ENCODE data around the gene NOL6. TPM values are rescaled to one million over a fixed set of nuclear protein-coding genes. Genes with fewer than 3 reads are reported as not detected.
A peak's percentile ranks its signal among the peaks of the same experiment; 100 is the strongest.

Gene NOL6
- total RNA-seq, 1 donor: 15.6 TPM

DNA sequence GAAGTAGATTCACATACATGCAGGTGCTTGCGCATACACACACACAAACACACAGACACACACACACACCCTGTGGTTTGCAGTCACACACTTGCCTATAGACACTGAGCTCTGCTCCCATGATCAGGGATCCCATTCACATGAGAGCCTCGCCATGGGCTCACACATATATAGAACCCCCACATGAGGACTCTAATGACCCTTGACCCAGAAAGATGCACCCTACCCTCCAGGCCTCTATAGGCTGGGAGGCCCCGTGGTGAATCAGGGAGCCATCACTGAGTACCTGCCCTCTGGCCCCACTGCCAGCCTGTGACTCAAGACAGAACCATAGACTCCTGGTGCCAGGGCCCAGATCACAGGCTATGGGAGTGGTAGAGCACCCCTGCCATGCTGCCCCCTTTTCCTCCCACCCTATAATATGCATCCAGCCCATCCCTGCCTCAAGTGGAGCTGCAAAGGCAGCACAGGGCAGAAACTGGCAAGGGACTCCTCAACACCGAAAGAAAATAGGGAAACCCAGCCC is 23.0 kb downstream of the NOL6 start:
- no peaks in the 10 kb centered on the region for H3K9me3 ChIP-seq (ENCODE audit: low read depth, low read length)
- H3K4me3 ChIP-seq (ENCODE audit: low read length): no peak overlapping the region
- H3K4me1 ChIP-seq (ENCODE audit: insufficient read depth, low read length): peaks cover 44% of the 10 kb centered on the region
- H3K27me3 ChIP-seq (ENCODE audit: insufficient read depth, low read length): peaks cover 2% of the 10 kb centered on the region

DNA sequence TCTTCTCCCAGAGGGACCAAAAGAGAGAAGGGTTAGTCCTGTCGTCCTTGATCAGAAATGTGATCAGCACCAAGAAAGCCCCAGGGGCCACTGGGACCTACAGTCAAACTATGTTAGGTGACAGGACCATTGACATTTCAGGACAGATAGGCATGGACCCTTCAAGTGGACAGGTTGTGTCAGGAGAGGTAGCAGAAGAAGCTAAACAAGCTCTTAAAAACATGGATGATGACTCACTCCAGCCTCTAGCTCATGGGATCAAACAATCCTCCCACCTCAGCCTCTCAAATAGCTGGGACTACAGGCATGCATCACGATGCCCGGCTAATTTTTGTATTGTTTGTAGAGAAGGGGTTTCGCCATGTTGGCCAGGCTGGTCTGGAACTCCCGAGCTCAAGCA is 24.0 kb downstream of the NOL6 start:
- Histone ChIP-seq H3K9me3 (ENCODE audit: low read depth, low read length) (no peaks in the 10 kb centered on the region), H3K4me1 (ENCODE audit: insufficient read depth, low read length) (peaks cover 48% of the 10 kb centered on the region), H3K4me3 (ENCODE audit: low read length) (no peak overlapping the region), H3K27me3 (ENCODE audit: insufficient read depth, low read length) (peaks cover 2% of the 10 kb centered on the region)

DNA sequence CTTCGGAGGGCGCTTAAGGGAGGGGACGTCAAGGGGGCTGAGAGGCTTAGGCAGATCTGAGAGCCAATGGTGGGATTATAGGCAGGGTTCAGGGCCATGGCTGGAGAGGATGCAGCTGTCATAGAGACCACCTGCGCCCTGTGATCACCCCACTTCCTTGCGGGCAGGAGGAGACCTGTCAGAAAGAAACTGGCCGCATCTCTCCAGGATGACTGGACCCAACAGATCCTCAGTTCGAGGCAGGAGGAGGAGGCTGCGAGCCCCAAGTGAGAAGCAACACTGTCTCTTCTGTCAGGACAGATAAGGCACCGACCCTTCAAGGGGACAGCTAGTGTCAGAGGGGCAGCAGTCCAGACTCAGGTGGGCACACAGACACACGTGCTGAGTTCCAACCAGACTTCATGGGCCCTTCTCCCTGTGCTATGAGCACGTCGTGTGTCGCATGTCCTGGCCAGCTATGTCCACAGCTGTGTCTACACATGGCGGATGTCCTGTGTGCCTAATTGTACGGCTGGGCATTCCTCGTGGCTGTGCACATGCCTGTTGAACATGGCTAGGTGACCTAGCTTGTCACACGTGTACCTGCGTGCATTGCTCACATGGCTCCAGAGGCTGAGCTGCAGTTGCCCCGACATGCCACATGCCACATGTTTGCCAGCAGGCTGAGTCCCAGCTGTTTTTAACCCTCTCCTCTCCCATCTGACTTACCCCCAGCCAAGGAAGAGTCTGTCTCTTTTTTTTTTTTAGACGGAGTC is 25.7 kb downstream of the NOL6 start:
- Histone ChIP-seq H3K4me3 (ENCODE audit: low read length) (peak overlapping the region; percentile 45), H3K4me1 (ENCODE audit: insufficient read depth, low read length) (peaks cover 35% of the 10 kb centered on the region), H3K9me3 (ENCODE audit: low read depth, low read length) (no peaks in the 10 kb centered on the region), H3K27me3 (ENCODE audit: insufficient read depth, low read length) (peaks cover 2% of the 10 kb centered on the region)

DNA sequence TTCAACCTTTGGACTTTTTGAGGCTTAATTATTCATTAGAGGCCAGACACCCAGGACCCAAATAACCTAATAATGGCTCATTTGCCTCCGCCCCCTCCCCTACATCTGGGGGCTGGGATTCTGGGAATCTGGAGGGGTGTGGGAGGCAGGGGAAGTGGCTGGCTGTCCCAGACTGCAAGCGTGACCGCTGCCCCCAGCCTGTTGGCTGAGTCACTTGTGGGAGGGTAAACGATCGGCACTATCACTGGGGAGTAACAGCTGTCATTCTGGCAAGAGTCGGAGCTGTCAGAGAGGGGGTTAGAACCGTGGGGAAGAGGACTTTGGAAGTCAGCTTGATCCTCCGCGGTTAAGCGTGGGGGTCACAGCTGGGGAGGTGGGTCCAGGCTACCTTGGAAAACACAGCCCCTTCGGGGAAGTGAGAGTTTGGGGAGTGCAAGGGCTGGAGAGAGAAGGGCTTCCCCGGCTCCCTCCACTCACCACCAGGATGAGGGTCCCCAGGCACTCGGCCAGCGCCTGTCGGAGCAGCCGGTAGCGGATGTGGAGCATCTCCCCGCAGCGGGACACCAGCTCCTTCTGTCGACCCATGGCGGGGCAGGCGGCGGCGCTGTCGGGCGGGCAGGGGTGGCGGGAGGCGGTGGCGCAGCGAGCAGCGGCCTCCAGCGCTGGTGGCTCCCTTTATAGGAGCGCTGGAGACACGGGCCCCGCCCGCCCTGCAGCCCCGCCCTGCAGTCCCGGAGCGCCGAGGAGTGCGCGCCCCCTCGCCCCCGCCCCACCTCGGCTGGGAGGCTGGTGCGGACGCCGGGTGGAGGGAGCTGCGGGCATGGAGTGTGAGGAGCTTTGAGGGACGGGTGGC is 26.6 kb downstream of the NOL6 start, which contains the start of gene AQP3:
AQP3 (minus strand) TSS at position 648 of the 853 bp plus-strand sequence; CDS start at position 585, 63 bp downstream.
- Histone ChIP-seq H3K27me3 (ENCODE audit: insufficient read depth, low read length) (peaks cover 2% of the 10 kb centered on the region), H3K9me3 (ENCODE audit: low read depth, low read length) (no peaks in the 10 kb centered on the region), H3K4me3 (ENCODE audit: low read length) (peak within 1 kb of the TSS; percentile 45), H3K4me1 (ENCODE audit: insufficient read depth, low read length) (peaks cover 34% of the 10 kb centered on the region)

DNA sequence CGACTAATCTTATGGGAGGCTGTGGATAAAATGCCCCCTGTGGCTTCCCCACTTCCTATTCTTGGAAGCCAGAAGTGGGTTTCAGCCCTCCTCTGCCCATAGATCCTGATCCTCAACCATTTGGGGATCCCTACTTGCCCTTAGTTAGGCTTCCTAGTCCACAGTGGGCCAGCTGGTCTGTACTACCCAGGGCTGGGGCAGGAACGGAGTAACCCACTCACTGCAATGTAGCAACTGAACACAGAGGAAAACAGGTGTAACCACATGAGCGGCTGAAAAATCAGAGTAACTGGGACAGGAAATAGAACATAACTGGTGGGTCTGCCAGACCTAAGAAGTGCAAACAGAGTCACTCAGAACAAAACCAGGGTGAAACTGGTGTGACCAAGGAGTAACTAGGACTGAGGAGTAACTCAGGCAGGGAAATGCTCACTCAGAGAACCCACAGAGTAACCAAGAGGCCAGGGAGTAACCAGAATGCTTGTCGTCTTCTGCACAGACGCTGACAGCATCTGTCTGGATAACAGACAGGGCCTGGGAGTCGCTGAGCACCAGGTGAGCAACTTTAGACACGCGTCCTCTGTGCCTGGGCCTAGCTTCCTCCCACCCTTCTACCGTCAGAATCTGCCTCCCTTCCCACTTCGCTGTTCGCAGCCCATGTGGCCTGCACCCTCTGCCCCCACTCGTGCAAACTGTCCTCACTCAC is 27.3 kb downstream of the NOL6 start:
- Histone ChIP-seq H3K4me3 (ENCODE audit: low read length) (peak overlapping the region; percentile 45), H3K27me3 (ENCODE audit: insufficient read depth, low read length) (peaks cover 2% of the 10 kb centered on the region), H3K9me3 (ENCODE audit: low read depth, low read length) (no peaks in the 10 kb centered on the region), H3K4me1 (ENCODE audit: insufficient read depth, low read length) (peaks cover 34% of the 10 kb centered on the region)

- H3K4me3 ChIP-seq (ENCODE audit: low read length): peak overlapping the region; percentile 45
- no peaks in the 10 kb centered on the region for H3K9me3 ChIP-seq (ENCODE audit: low read depth, low read length)
- peaks cover 34% of the 10 kb centered on the region for H3K4me1 ChIP-seq (ENCODE audit: insufficient read depth, low read length)
- peaks cover 2% of the 10 kb centered on the region for H3K27me3 ChIP-seq (ENCODE audit: insufficient read depth, low read length)
Observed at GRCh38 chr9:33445389-33446239, 28.1 kb downstream of the NOL6 start.

DNA sequence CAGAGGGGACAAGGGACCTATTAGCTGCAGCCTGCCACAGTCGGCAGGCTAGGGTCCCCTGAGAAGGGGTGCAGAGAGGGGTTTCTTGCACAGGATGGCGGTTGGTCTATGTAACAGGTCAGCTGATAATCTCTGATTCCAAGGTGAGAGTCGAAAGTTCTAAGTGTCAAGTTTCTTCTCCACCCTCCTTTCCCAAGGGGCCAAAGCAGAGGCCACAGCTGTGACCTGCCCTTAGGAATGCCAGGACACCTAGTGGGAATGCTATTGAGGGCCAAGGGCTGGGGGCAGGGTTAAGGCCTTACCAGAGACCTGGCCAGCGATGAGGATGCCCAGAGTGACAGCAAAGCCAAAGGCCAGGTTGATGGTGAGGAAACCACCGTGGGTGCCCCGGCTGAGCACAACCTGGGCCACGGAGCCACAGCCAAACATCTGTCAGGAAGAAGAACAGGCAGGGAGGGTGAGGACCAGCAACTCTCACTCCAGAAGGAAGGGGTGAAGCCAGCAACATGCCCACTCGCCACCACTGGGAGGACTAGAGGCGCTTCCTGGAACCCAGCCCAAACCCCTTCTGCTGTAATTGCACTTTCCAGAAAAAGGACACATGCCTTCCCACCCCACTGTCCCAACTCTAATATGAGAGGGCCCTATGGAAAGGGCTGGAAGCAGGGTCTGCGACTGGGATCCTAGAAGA is 30.1 kb downstream of the NOL6 start:
- Histone ChIP-seq H3K4me3 (ENCODE audit: low read length) (no peak overlapping the region), H3K4me1 (ENCODE audit: insufficient read depth, low read length) (peaks cover 34% of the 10 kb centered on the region), H3K9me3 (ENCODE audit: low read depth, low read length) (no peaks in the 10 kb centered on the region), H3K27me3 (ENCODE audit: insufficient read depth, low read length) (peaks cover 2% of the 10 kb centered on the region)

- H3K27me3 ChIP-seq (ENCODE audit: insufficient read depth, low read length): peaks cover 2% of the 10 kb centered on the region
- H3K4me1 ChIP-seq (ENCODE audit: insufficient read depth, low read length): peaks cover 30% of the 10 kb centered on the region
- no peak overlapping the region for H3K4me3 ChIP-seq (ENCODE audit: low read length)
- no peaks in the 10 kb centered on the region for H3K9me3 ChIP-seq (ENCODE audit: low read depth, low read length)
Observed at GRCh38 chr9:33443047-33443446, 30.7 kb downstream of the NOL6 start.

- Histone ChIP-seq H3K4me1 (ENCODE audit: insufficient read depth, low read length) (peaks cover 23% of the 10 kb centered on the region), H3K27me3 (ENCODE audit: insufficient read depth, low read length) (no peaks in the 10 kb centered on the region), H3K4me3 (ENCODE audit: low read length) (no peak overlapping the region), H3K9me3 (ENCODE audit: low read depth, low read length) (no peaks in the 10 kb centered on the region)
Observed at GRCh38 chr9:33442125-33442524, 31.6 kb downstream of the NOL6 start.

GRCh38 chr9:33440609-33441008 is 33.1 kb downstream of the NOL6 start:
- H3K4me1 ChIP-seq (ENCODE audit: insufficient read depth, low read length): peaks cover 9% of the 10 kb centered on the region
- H3K9me3 ChIP-seq (ENCODE audit: low read depth, low read length): no peaks in the 10 kb centered on the region
- H3K4me3 ChIP-seq (ENCODE audit: low read length): no peak overlapping the region
- no peaks in the 10 kb centered on the region for H3K27me3 ChIP-seq (ENCODE audit: insufficient read depth, low read length)

DNA sequence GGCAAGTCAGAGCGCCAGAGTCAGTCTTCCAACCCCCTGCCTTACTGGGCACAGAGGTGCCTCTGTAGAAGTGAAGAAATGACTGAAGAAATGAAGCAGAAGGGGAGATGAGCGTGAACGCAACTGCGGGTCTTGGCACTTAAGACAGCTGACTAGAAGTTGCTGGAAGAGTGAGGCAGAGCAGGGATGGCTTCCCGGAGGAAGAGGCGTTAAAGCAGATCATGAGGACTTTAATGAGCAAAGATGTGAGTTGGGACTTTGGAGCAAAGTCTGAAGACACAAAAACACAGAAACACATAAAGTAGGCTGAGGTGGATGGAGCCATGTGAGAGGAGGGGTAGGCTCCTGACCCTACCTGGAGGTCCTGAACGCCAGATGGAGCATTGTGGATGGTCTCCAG is 33.5 kb downstream of the NOL6 start:
- no peaks in the 10 kb centered on the region for H3K27me3 ChIP-seq (ENCODE audit: insufficient read depth, low read length)
- H3K9me3 ChIP-seq (ENCODE audit: low read depth, low read length): no peaks in the 10 kb centered on the region
- H3K4me3 ChIP-seq (ENCODE audit: low read length): no peak overlapping the region
- H3K4me1 ChIP-seq (ENCODE audit: insufficient read depth, low read length): peaks cover 5% of the 10 kb centered on the region

GRCh38 chr9:33439731-33440130 is 34.0 kb downstream of the NOL6 start:
- no peaks in the 10 kb centered on the region for H3K9me3 ChIP-seq (ENCODE audit: low read depth, low read length)

GRCh38 chr9:33438926-33439680 is 34.6 kb downstream of the NOL6 start:
- Histone ChIP-seq H3K9me3 (ENCODE audit: low read depth, low read length) (no peaks in the 10 kb centered on the region), H3K4me3 (ENCODE audit: low read length) (no peak overlapping the region), H3K4me1 (ENCODE audit: insufficient read depth, low read length) (no peaks in the 10 kb centered on the region), H3K27me3 (ENCODE audit: insufficient read depth, low read length) (no peaks in the 10 kb centered on the region)

More at GRCh38 chr9:33439731-33440130, 34.0 kb downstream of the NOL6 start:
- no peak overlapping the region for H3K4me3 ChIP-seq (ENCODE audit: low read length)
- H3K27me3 ChIP-seq (ENCODE audit: insufficient read depth, low read length): no peaks in the 10 kb centered on the region
- peaks cover 2% of the 10 kb centered on the region for H3K4me1 ChIP-seq (ENCODE audit: insufficient read depth, low read length)

Data from mononuclear cell (primary cell).